HCT116 (cell line): ENCODE results near the gene EXOC5. TPM values are rescaled to one million over a fixed set of nuclear protein-coding genes. Genes with fewer than 3 reads are reported as not detected.

Source experiments
- ATAC-seq: fragments of 200-7000 bp; cut with Tn5 transposase; 2 replicates; pipeline ENCODE4 v1.9.1; 2020; ENCODE audit warnings: mild to moderate bottlenecking, moderate library complexity
- BruUV-seq: library from RNA; stranded (reverse); fragments of 400-500 nt; replicated peaks from 2 replicates; lab custom pipeline; 2021; lab: Mats Ljungman, UMichigan
- CTCF ChIA-PET: fragments of 300-600 bp; sonication (Branson Sonifier 250); formaldehyde crosslinking; loops from one replicate; lab custom pipeline; 2021; ENCODE audit warnings: antibody characterized with exemption; lab: Charles Lee
- POLR2A ChIA-PET: fragments of 300-600, 350-600 bp; sonication (Branson Sonifier 250); formaldehyde crosslinking; loops from one replicate; lab custom pipeline; 2021; ENCODE audit warnings: antibody characterized with exemption; lab: Charles Lee
- RAD21 ChIA-PET, 2 experiments: fragments of 300-600 bp; sonication (Branson Sonifier 250); formaldehyde crosslinking; loops; one replicate each; lab custom pipeline; 2023; ENCODE audit warnings: low total read pairs in 2 of 2; ENCODE audit not compliant: uncharacterized antibody in 2 of 2, unreplicated experiment in 2 of 2, low non-redundant PET in 1 of 2; lab: Charles Lee
- DNase-seq: peaks from one replicate; pipeline ENCODE4 v3.0.0-alpha.2; 2010; ENCODE audit warnings: low read depth, low spot score
- H2AFZ ChIP-seq: fragments of 200-600 bp; shearing (Covaris generic), sonication (generic); 2 replicates; pipeline ENCODE4 v1.6.1; 2017; ENCODE audit warnings: low read depth, mixed run types, mixed read lengths, antibody characterized with exemption, low read length; ENCODE audit not compliant: poor library complexity, severe bottlenecking
- H3K27ac ChIP-seq: 2 replicates; pipeline ENCODE4 v1.5.1; 2012; ENCODE audit warnings: low read depth, low read length
- H3K27me3 ChIP-seq: fragments of 200-600 bp; sonication (generic); 2 replicates; pipeline ENCODE4 v1.6.1; 2016; ENCODE audit warnings: mixed run types, low read length, mixed read lengths; ENCODE audit not compliant: insufficient read depth
- H3K36me3 ChIP-seq, 2 experiments: fragments of 200-500 bp in 1 of 2; fragments of 200-600 bp in 1 of 2; sonication (Bioruptor generic) in 1 of 2; sonication (generic) in 1 of 2; 2 replicates each; pipeline versions ENCODE4 v1.5.1 to v1.6.1; 2014 to 2016; ENCODE audit warnings: low read length in 2 of 2, inconsistent platforms in 1 of 2, mixed read lengths in 1 of 2, mixed run types in 1 of 2; ENCODE audit not compliant: insufficient read depth in 2 of 2, control insufficient read depth in 1 of 2
- H3K4me1 ChIP-seq, 2 experiments: fragments of 200-600 bp in 1 of 2; sonication (generic) in 1 of 2; 2 replicates each; pipeline versions ENCODE4 v1.5.1 to v1.6.1; 2012 to 2017; ENCODE audit warnings: low read length in 2 of 2, inconsistent platforms in 1 of 2, mild to moderate bottlenecking in 1 of 2, mixed read lengths in 1 of 2, mixed run types in 1 of 2, moderate library complexity in 1 of 2; ENCODE audit not compliant: insufficient read depth in 2 of 2, control insufficient read depth in 1 of 2
- H3K4me2 ChIP-seq: fragments of 200-600 bp; sonication (generic); 2 replicates; pipeline ENCODE4 v1.6.1; 2017; ENCODE audit warnings: mixed run types, low read length, mixed read lengths
- H3K4me3 ChIP-seq, 2 experiments: fragments of 200-600 bp in 1 of 2; sonication (generic) in 1 of 2; replicated peaks in 1 of 2; 2 replicates each; pipeline ENCODE4 v1.5.1; 2011 to 2016; ENCODE audit warnings: low read length in 2 of 2, control low read depth in 1 of 2, low read depth in 1 of 2, mild to moderate bottlenecking in 1 of 2, mixed read lengths in 1 of 2, mixed run types in 1 of 2
- H3K79me2 ChIP-seq: fragments of 200-600 bp; sonication (generic); 2 replicates; pipeline ENCODE4 v1.6.1; 2017; ENCODE audit warnings: mild to moderate bottlenecking, mixed run types, low read length, moderate library complexity, mixed read lengths; ENCODE audit not compliant: insufficient read depth
- H3K9ac ChIP-seq: fragments of 200-600 bp; sonication (generic); 2 replicates; pipeline ENCODE4 v1.6.1; 2016; ENCODE audit warnings: low read length, mixed read lengths
- H3K9me2 ChIP-seq: fragments of 200-600 bp; sonication (generic), shearing (Covaris generic); 2 replicates; pipeline ENCODE4 v1.6.1; 2017; ENCODE audit warnings: mixed run types, mild to moderate bottlenecking, moderate library complexity; ENCODE audit not compliant: insufficient read depth
- H3K9me3 ChIP-seq, 2 experiments: fragments of 200-500 bp in 1 of 2; fragments of 200-600 bp in 1 of 2; sonication (Bioruptor generic) in 1 of 2; sonication (generic) in 1 of 2; 2 replicates each; pipeline ENCODE4 v1.6.1; 2014 to 2017; ENCODE audit warnings: low read length in 2 of 2, mixed read lengths in 2 of 2, inconsistent platforms in 1 of 2, low read depth in 1 of 2, mild to moderate bottlenecking in 1 of 2, mixed run types in 1 of 2, moderate library complexity in 1 of 2; ENCODE audit not compliant: control insufficient read depth in 1 of 2, insufficient read depth in 1 of 2
- H4K20me1 ChIP-seq: fragments of 200-600 bp; sonication (generic), shearing (Covaris generic); 2 replicates; pipeline ENCODE4 v1.6.1; 2017; ENCODE audit warnings: mixed run types, mild to moderate bottlenecking, moderate library complexity; ENCODE audit not compliant: insufficient read depth
- CBX3 ChIP-seq: IDR thresholded peaks from 2 replicates; pipeline ENCODE4 v1.6.1; 2012; ENCODE audit warnings: low read depth
- ELF1 ChIP-seq: IDR thresholded peaks from 2 replicates; pipeline ENCODE4 v1.6.1; 2012; ENCODE audit warnings: low read depth, borderline replicate concordance
- EZH2 ChIP-seq: fragments of 200-600 bp; sonication (generic); IDR thresholded peaks from 2 replicates; pipeline ENCODE4 v1.6.1; 2017; ENCODE audit warnings: antibody characterized with exemption, mixed run types
- FOSL1 ChIP-seq: IDR thresholded peaks from 2 replicates; pipeline ENCODE4 v1.6.1; 2012; ENCODE audit warnings: low read depth
- POLR2A ChIP-seq: IDR thresholded peaks from 2 replicates; pipeline ENCODE4 v1.7.0; 2011; ENCODE audit warnings: borderline replicate concordance; ENCODE audit not compliant: insufficient read depth, insufficient read length; ENCODE audit errors: extremely low read depth
- RAD21 ChIP-seq: IDR thresholded peaks from 2 replicates; pipeline ENCODE4 v1.6.1; 2012; ENCODE audit warnings: low read depth, mild to moderate bottlenecking
- SIN3A ChIP-seq: IDR thresholded peaks from 2 replicates; pipeline ENCODE4 v1.6.1; 2012; ENCODE audit warnings: low read depth
- SP1 ChIP-seq: IDR thresholded peaks from 2 replicates; pipeline ENCODE4 v1.6.1; 2012; ENCODE audit warnings: low read depth
- SRF ChIP-seq: IDR thresholded peaks from 2 replicates; pipeline ENCODE4 v1.6.1; 2012; ENCODE audit warnings: low read depth
- intact Hi-C: fragments of 100-400 bp; cut with micrococcal nuclease; formaldehyde crosslinking; loops from 2 replicates; pipeline ENCODE4 v1.10.0; 2022
- total RNA-seq: library from RNA; stranded (reverse); gene quantifications from one replicate; pipeline ENCODE4 v1.2.1, GENCODE V29; 2021; ENCODE audit not compliant: unreplicated experiment
- TF ChIP-seq, protein P1 (sequence below), 3 experiments: fragments of 200-600 bp in 1 of 3; sonication (generic) in 1 of 3; IDR thresholded peaks in 2 of 3; conservative IDR thresholded peaks in 1 of 3; 2 replicates each; pipeline ENCODE4 v1.5.1; 2012 to 2017; ENCODE audit warnings: low read depth in 2 of 3, low read length in 2 of 3, antibody characterized with exemption in 1 of 3, borderline replicate concordance in 1 of 3, control low read depth in 1 of 3, mild to moderate bottlenecking in 1 of 3, mixed read lengths in 1 of 3, mixed run types in 1 of 3, moderate library complexity in 1 of 3; ENCODE audit not compliant: insufficient read depth in 1 of 3
- TF ChIP-seq, protein P2 (sequence below): IDR thresholded peaks from 2 replicates; pipeline ENCODE4 v1.6.1; 2012

Gene EXOC5
- total RNA-seq, 1 experiment from 2014 or later: 54.2 TPM

DNA sequence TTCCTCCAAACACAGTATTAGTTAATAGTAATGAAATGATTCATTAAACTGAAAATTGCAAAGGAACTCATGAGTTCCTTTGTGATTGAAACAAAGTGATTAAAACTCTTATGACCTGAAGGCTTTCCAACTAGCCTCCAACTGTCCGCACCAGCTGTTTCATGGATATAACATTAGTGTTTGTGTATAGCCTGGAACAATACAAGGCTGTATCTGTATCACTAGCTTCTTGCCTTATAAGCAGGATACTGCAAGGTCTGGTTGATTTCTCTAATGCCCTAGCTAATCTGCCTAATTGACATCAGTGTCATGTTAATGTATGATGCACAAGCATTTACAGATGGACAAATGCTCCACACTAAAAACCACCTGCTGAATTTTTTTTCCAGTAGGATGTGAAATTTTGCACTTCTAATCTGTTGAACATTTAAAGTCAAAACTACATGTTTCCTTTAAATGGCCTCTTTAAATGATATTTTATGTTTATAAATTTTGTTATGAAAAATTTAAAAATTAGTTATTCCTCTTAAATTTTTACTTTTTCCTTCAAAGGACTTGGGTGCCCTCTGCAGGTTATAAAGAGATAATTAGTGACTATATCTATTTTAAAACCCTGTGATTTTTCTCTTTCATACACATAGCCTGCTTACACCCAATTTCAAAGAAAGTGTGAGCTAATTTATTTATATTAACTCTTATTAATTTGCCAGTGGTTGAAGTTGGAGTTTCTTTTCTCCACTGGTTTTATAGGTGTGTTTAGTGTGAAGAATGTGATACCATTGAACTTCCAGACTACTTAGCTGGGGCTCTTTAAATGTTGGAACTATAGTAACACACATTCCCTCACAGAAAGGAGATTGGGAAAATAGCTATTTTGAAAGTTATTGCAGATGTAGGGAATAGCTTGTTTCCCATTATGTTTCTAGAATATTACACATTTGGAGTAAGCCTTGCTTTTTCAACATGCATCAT is 25.4 kb upstream of the EXOC5 start:
- no TSS peak for BruUV-seq
- Histone ChIP-seq H3K36me3 (0 out of 4 replicates have a peak, but pooled peaks cover 0 to 5% of the 10 kb centered on the region in 2 experiments), H3K4me3 (no peak overlapping the region), H3K9me2 (no peaks in the 10 kb centered on the region), H3K79me2 (no peaks in the 10 kb centered on the region), H3K27ac (no peak overlapping the region), H3K9ac (no peak overlapping the region), H4K20me1 (no peaks in the 10 kb centered on the region), H3K27me3 (no peaks in the 10 kb centered on the region), H2AFZ (no peak overlapping the region), H3K9me3 (no peaks in the 10 kb centered on the region), H3K4me2 (no peak overlapping the region), H3K4me1 (no peaks in the 10 kb centered on the region)
- CTCF ChIA-PET: interaction anchor here (1.1 to 1.5 kb wide), 3 partner anchors 23 to 804 kb away, joined by 5 to 7 read pairs (median 6); no protein-coding TSS in a partner anchor
- RAD21 ChIA-PET: no interaction called here
- TF ChIP-seq CBX3: no peak
- no peak for TF ChIP-seq SP1
- TF ChIP-seq EZH2: no peak
- no peak for TF ChIP-seq FOSL1
- TF ChIP-seq SIN3A: no peak
- TF ChIP-seq ELF1: no peak
- TF ChIP-seq SRF: no peak
- TF ChIP-seq, protein P1, sequence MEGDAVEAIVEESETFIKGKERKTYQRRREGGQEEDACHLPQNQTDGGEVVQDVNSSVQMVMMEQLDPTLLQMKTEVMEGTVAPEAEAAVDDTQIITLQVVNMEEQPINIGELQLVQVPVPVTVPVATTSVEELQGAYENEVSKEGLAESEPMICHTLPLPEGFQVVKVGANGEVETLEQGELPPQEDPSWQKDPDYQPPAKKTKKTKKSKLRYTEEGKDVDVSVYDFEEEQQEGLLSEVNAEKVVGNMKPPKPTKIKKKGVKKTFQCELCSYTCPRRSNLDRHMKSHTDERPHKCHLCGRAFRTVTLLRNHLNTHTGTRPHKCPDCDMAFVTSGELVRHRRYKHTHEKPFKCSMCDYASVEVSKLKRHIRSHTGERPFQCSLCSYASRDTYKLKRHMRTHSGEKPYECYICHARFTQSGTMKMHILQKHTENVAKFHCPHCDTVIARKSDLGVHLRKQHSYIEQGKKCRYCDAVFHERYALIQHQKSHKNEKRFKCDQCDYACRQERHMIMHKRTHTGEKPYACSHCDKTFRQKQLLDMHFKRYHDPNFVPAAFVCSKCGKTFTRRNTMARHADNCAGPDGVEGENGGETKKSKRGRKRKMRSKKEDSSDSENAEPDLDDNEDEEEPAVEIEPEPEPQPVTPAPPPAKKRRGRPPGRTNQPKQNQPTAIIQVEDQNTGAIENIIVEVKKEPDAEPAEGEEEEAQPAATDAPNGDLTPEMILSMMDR (IDR thresholded peaks at IDR 0.05 in 2 of 3, conservative IDR thresholded peaks at IDR 0.05 in 1 of 3; ENCODE audit: borderline replicate concordance in 1 of 3, insufficient read depth in 1 of 3, low read depth in 2 of 3, low read length in 2 of 3): peak in 2 of 3 experiments; percentile 18 to 30; a peak in 2 of 6 replicates
- TF ChIP-seq, protein P2, sequence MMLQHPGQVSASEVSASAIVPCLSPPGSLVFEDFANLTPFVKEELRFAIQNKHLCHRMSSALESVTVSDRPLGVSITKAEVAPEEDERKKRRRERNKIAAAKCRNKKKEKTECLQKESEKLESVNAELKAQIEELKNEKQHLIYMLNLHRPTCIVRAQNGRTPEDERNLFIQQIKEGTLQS: no peak
- peak; percentile 50 for TF ChIP-seq RAD21
- TF ChIP-seq POLR2A: no peak
- POLR2A ChIA-PET: no interaction called here
- ATAC-seq (no peak), DNase-seq (no peak)
- intact Hi-C loops: loop anchor here (10.0 kb wide), 1 partner anchor 739 kb away; no protein-coding TSS in a partner anchor
